ENCODE results near the gene ARHGEF28.

DNA sequence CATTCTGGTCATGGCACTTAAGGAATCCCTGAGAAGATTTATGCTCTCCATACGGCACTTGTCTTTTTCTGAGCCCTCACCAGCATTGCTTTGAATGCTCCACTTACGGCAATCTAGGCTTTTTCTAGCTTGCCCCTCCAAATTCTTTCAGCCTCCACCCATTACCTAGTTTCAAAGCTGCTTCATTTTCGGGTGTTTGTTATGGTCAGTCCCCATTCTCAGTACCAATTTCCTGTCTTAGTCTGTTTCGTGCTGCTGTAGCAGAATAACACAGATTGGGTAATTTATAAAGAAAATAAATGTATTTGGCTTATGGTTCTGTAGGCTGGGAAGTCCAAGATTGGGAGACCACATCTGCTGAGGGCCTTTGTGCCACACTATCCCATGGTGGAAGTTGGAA lies 42.0 kb downstream of the ARHGEF28 start:
- TF ChIP-seq RFX5 (IDR thresholded peaks at IDR 0.05; ENCODE audit: low read depth, low read length) (no peak), ESRRA (IDR thresholded peaks at IDR 0.05; ENCODE audit: low read length) (no peak), POLR2A (IDR thresholded peaks at IDR 0.05; ENCODE audit: low read depth, low read length) (no peak), TCF12 (IDR thresholded peaks at IDR 0.05; ENCODE audit: low read depth, low read length) (no peak), SMAD1 (IDR thresholded peaks at IDR 0.05; ENCODE audit: low read depth, partially characterized antibody) (no peak), EP300 (IDR thresholded peaks at IDR 0.05; ENCODE audit: borderline replicate concordance in 1 of 2, control insufficient read depth in 1 of 2, low read depth in 2 of 2, low read length in 2 of 2) (no peak), SUZ12 (IDR thresholded peaks at IDR 0.05; ENCODE audit: unreplicated experiment) (no peak)
- TF ChIP-seq, protein P1, sequence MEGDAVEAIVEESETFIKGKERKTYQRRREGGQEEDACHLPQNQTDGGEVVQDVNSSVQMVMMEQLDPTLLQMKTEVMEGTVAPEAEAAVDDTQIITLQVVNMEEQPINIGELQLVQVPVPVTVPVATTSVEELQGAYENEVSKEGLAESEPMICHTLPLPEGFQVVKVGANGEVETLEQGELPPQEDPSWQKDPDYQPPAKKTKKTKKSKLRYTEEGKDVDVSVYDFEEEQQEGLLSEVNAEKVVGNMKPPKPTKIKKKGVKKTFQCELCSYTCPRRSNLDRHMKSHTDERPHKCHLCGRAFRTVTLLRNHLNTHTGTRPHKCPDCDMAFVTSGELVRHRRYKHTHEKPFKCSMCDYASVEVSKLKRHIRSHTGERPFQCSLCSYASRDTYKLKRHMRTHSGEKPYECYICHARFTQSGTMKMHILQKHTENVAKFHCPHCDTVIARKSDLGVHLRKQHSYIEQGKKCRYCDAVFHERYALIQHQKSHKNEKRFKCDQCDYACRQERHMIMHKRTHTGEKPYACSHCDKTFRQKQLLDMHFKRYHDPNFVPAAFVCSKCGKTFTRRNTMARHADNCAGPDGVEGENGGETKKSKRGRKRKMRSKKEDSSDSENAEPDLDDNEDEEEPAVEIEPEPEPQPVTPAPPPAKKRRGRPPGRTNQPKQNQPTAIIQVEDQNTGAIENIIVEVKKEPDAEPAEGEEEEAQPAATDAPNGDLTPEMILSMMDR (IDR thresholded peaks at IDR 0.05 in 2 of 3, conservative IDR thresholded peaks at IDR 0.05 in 1 of 3; ENCODE audit: control insufficient read depth in 2 of 3, extremely low read depth in 1 of 3, insufficient read depth in 1 of 3, low read depth in 3 of 3, low read length in 3 of 3) = no peak
- TF ChIP-seq, protein P2, sequence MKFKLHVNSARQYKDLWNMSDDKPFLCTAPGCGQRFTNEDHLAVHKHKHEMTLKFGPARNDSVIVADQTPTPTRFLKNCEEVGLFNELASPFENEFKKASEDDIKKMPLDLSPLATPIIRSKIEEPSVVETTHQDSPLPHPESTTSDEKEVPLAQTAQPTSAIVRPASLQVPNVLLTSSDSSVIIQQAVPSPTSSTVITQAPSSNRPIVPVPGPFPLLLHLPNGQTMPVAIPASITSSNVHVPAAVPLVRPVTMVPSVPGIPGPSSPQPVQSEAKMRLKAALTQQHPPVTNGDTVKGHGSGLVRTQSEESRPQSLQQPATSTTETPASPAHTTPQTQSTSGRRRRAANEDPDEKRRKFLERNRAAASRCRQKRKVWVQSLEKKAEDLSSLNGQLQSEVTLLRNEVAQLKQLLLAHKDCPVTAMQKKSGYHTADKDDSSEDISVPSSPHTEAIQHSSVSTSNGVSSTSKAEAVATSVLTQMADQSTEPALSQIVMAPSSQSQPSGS (IDR thresholded peaks at IDR 0.05; ENCODE audit: low read length) = no peak
- TF ChIP-seq, protein P3, sequence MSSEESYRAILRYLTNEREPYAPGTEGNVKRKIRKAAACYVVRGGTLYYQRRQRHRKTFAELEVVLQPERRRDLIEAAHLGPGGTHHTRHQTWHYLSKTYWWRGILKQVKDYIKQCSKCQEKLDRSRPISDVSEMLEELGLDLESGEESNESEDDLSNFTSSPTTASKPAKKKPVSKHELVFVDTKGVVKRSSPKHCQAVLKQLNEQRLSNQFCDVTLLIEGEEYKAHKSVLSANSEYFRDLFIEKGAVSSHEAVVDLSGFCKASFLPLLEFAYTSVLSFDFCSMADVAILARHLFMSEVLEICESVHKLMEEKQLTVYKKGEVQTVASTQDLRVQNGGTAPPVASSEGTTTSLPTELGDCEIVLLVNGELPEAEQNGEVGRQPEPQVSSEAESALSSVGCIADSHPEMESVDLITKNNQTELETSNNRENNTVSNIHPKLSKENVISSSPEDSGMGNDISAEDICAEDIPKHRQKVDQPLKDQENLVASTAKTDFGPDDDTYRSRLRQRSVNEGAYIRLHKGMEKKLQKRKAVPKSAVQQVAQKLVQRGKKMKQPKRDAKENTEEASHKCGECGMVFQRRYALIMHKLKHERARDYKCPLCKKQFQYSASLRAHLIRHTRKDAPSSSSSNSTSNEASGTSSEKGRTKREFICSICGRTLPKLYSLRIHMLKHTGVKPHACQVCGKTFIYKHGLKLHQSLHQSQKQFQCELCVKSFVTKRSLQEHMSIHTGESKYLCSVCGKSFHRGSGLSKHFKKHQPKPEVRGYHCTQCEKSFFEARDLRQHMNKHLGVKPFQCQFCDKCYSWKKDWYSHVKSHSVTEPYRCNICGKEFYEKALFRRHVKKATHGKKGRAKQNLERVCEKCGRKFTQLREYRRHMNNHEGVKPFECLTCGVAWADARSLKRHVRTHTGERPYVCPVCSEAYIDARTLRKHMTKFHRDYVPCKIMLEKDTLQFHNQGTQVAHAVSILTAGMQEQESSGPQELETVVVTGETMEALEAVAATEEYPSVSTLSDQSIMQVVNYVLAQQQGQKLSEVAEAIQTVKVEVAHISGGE (CRISPR knock-in tag; IDR thresholded peaks at IDR 0.05) = no peak

Measured in GM12878 (cell line).